ENCODE measurements around the gene CPSF3.

Gene CPSF3

GRCh38 chr2:9443526-9443925 lies 20.1 kb downstream of the CPSF3 start:
- no peak overlapping the region for H3K27ac ChIP-seq (ENCODE audit: low read length)
- H3K9me3 ChIP-seq (ENCODE audit: control insufficient read depth in 2 of 2, low read length in 2 of 2), result no peaks in the 10 kb centered on the region
- H3K36me3 ChIP-seq (ENCODE audit: control insufficient read depth in 2 of 2, insufficient read depth in 2 of 2, low read length in 2 of 2), result peaks cover 22 to 28% of the 10 kb centered on the region in 2 donors

GRCh38 chr2:9445089-9445488 lies 21.6 kb downstream of the CPSF3 start:
- no peak overlapping the region for H3K27ac ChIP-seq (ENCODE audit: low read length)
- no peaks in the 10 kb centered on the region for H3K27me3 ChIP-seq (ENCODE audit: control insufficient read depth in 1 of 2, insufficient read depth in 2 of 2, low read length in 2 of 2)
- H3K9me3 ChIP-seq (ENCODE audit: control insufficient read depth in 2 of 2, low read length in 2 of 2), result no peaks in the 10 kb centered on the region
- H3K36me3 ChIP-seq (ENCODE audit: control insufficient read depth in 2 of 2, insufficient read depth in 2 of 2, low read length in 2 of 2), result peaks cover 24% of the 10 kb centered on the region in 2 donors
- H3K9ac ChIP-seq (ENCODE audit: low read length in 2 of 2), result no peak overlapping the region
- H3K4me1 ChIP-seq (ENCODE audit: control insufficient read depth, insufficient read depth, low read length), result no peaks in the 10 kb centered on the region
- H3K4me3 ChIP-seq (ENCODE audit: low read length in 2 of 2), result no peak overlapping the region

More at GRCh38 chr2:9443526-9443925, 20.1 kb downstream of the CPSF3 start:
- Histone ChIP-seq H3K4me1 (ENCODE audit: control insufficient read depth, insufficient read depth, low read length) (no peaks in the 10 kb centered on the region), H3K4me3 (ENCODE audit: low read length in 2 of 2) (no peak overlapping the region), H3K27me3 (ENCODE audit: control insufficient read depth in 1 of 2, insufficient read depth in 2 of 2, low read length in 2 of 2) (no peaks in the 10 kb centered on the region), H3K9ac (ENCODE audit: low read length in 2 of 2) (no peak overlapping the region)

- H3K4me1 ChIP-seq (ENCODE audit: control insufficient read depth, insufficient read depth, low read length), result no peaks in the 10 kb centered on the region
- H3K9ac ChIP-seq (ENCODE audit: low read length in 2 of 2), result no peak overlapping the region
- no peak overlapping the region for H3K27ac ChIP-seq (ENCODE audit: low read length)
- H3K4me3 ChIP-seq (ENCODE audit: low read length in 2 of 2), result no peak overlapping the region
- peaks cover 9 to 10% of the 10 kb centered on the region in 2 donors for H3K36me3 ChIP-seq (ENCODE audit: control insufficient read depth in 2 of 2, insufficient read depth in 2 of 2, low read length in 2 of 2)
- no peaks in the 10 kb centered on the region for H3K9me3 ChIP-seq (ENCODE audit: control insufficient read depth in 2 of 2, low read length in 2 of 2)
- H3K27me3 ChIP-seq (ENCODE audit: control insufficient read depth in 1 of 2, insufficient read depth in 2 of 2, low read length in 2 of 2), result no peaks in the 10 kb centered on the region
These were observed 27.8 kb downstream of the CPSF3 start for GRCh38 chr2:9451231-9451630.

- no peaks in the 10 kb centered on the region for H3K9me3 ChIP-seq (ENCODE audit: control insufficient read depth in 2 of 2, low read length in 2 of 2)
- H3K4me1 ChIP-seq (ENCODE audit: control insufficient read depth, insufficient read depth, low read length), result no peaks in the 10 kb centered on the region
- H3K9ac ChIP-seq (ENCODE audit: low read length in 2 of 2), result no peak overlapping the region
- H3K27ac ChIP-seq (ENCODE audit: low read length), result no peak overlapping the region
- no peaks in the 10 kb centered on the region for H3K27me3 ChIP-seq (ENCODE audit: control insufficient read depth in 1 of 2, insufficient read depth in 2 of 2, low read length in 2 of 2)
- H3K36me3 ChIP-seq (ENCODE audit: control insufficient read depth in 2 of 2, insufficient read depth in 2 of 2, low read length in 2 of 2), result peaks cover 5 to 14% of the 10 kb centered on the region in 2 donors
- no peak overlapping the region for H3K4me3 ChIP-seq (ENCODE audit: low read length in 2 of 2)
These were observed 37.1 kb downstream of the CPSF3 start for GRCh38 chr2:9460441-9461017.

GRCh38 chr2:9461079-9461478 lies 37.6 kb downstream of the CPSF3 start:
- no peaks in the 10 kb centered on the region for H3K4me1 ChIP-seq (ENCODE audit: control insufficient read depth, insufficient read depth, low read length)
- no peak overlapping the region for H3K27ac ChIP-seq (ENCODE audit: low read length)
- no peak overlapping the region for H3K9ac ChIP-seq (ENCODE audit: low read length in 2 of 2)
- peaks cover 10 to 16% of the 10 kb centered on the region in 2 donors for H3K36me3 ChIP-seq (ENCODE audit: control insufficient read depth in 2 of 2, insufficient read depth in 2 of 2, low read length in 2 of 2)
- no peak overlapping the region for H3K4me3 ChIP-seq (ENCODE audit: low read length in 2 of 2)
- H3K27me3 ChIP-seq (ENCODE audit: control insufficient read depth in 1 of 2, insufficient read depth in 2 of 2, low read length in 2 of 2), result no peaks in the 10 kb centered on the region
- no peaks in the 10 kb centered on the region for H3K9me3 ChIP-seq (ENCODE audit: control insufficient read depth in 2 of 2, low read length in 2 of 2)

- H3K4me3 ChIP-seq (ENCODE audit: low read length in 2 of 2), result no peak overlapping the region
- H3K36me3 ChIP-seq (ENCODE audit: control insufficient read depth in 2 of 2, insufficient read depth in 2 of 2, low read length in 2 of 2), result peaks cover 10 to 16% of the 10 kb centered on the region in 2 donors
- no peaks in the 10 kb centered on the region for H3K27me3 ChIP-seq (ENCODE audit: control insufficient read depth in 1 of 2, insufficient read depth in 2 of 2, low read length in 2 of 2)
- no peaks in the 10 kb centered on the region for H3K9me3 ChIP-seq (ENCODE audit: control insufficient read depth in 2 of 2, low read length in 2 of 2)
- H3K27ac ChIP-seq (ENCODE audit: low read length), result no peak overlapping the region
- no peaks in the 10 kb centered on the region for H3K4me1 ChIP-seq (ENCODE audit: control insufficient read depth, insufficient read depth, low read length)
- H3K9ac ChIP-seq (ENCODE audit: low read length in 2 of 2), result no peak overlapping the region
These were observed 38.9 kb downstream of the CPSF3 start for GRCh38 chr2:9462313-9462712.

GRCh38 chr2:9462886-9463697 lies 39.6 kb downstream of the CPSF3 start:
- Histone ChIP-seq H3K27me3 (ENCODE audit: control insufficient read depth in 1 of 2, insufficient read depth in 2 of 2, low read length in 2 of 2) (no peaks in the 10 kb centered on the region), H3K4me1 (ENCODE audit: control insufficient read depth, insufficient read depth, low read length) (no peaks in the 10 kb centered on the region), H3K9ac (ENCODE audit: low read length in 2 of 2) (no peak overlapping the region), H3K36me3 (ENCODE audit: control insufficient read depth in 2 of 2, insufficient read depth in 2 of 2, low read length in 2 of 2) (peaks cover 14 to 16% of the 10 kb centered on the region in 2 donors), H3K27ac (ENCODE audit: low read length) (no peak overlapping the region), H3K9me3 (ENCODE audit: control insufficient read depth in 2 of 2, low read length in 2 of 2) (no peaks in the 10 kb centered on the region), H3K4me3 (ENCODE audit: low read length in 2 of 2) (no peak overlapping the region)

- Histone ChIP-seq H3K36me3 (ENCODE audit: control insufficient read depth in 2 of 2, insufficient read depth in 2 of 2, low read length in 2 of 2) (peaks cover 15 to 16% of the 10 kb centered on the region in 2 donors), H3K27me3 (ENCODE audit: control insufficient read depth in 1 of 2, insufficient read depth in 2 of 2, low read length in 2 of 2) (no peaks in the 10 kb centered on the region), H3K4me1 (ENCODE audit: control insufficient read depth, insufficient read depth, low read length) (no peaks in the 10 kb centered on the region), H3K9me3 (ENCODE audit: control insufficient read depth in 2 of 2, low read length in 2 of 2) (no peaks in the 10 kb centered on the region), H3K4me3 (ENCODE audit: low read length in 2 of 2) (no peak overlapping the region), H3K9ac (ENCODE audit: low read length in 2 of 2) (no peak overlapping the region), H3K27ac (ENCODE audit: low read length) (no peak overlapping the region)
These were observed 40.2 kb downstream of the CPSF3 start for GRCh38 chr2:9463698-9464034.

GRCh38 chr2:9465170-9465569 lies 41.7 kb downstream of the CPSF3 start:
- Histone ChIP-seq H3K9ac (ENCODE audit: low read length in 2 of 2) (no peak overlapping the region), H3K36me3 (ENCODE audit: control insufficient read depth in 2 of 2, insufficient read depth in 2 of 2, low read length in 2 of 2) (peaks cover 17 to 19% of the 10 kb centered on the region in 2 donors)

GRCh38 chr2:9466147-9466683 lies 42.8 kb downstream of the CPSF3 start:
- no peaks in the 10 kb centered on the region for H3K4me1 ChIP-seq (ENCODE audit: control insufficient read depth, insufficient read depth, low read length)
- no peak overlapping the region for H3K27ac ChIP-seq (ENCODE audit: low read length)
- H3K4me3 ChIP-seq (ENCODE audit: low read length in 2 of 2), result no peak overlapping the region
- H3K9ac ChIP-seq (ENCODE audit: low read length in 2 of 2), result no peak overlapping the region
- no peaks in the 10 kb centered on the region for H3K27me3 ChIP-seq (ENCODE audit: control insufficient read depth in 1 of 2, insufficient read depth in 2 of 2, low read length in 2 of 2)
- H3K36me3 ChIP-seq (ENCODE audit: control insufficient read depth in 2 of 2, insufficient read depth in 2 of 2, low read length in 2 of 2), result peaks cover 14 to 16% of the 10 kb centered on the region in 2 donors
- no peaks in the 10 kb centered on the region for H3K9me3 ChIP-seq (ENCODE audit: control insufficient read depth in 2 of 2, low read length in 2 of 2)

More at GRCh38 chr2:9465170-9465569, 41.7 kb downstream of the CPSF3 start:
- Histone ChIP-seq H3K9me3 (ENCODE audit: control insufficient read depth in 2 of 2, low read length in 2 of 2) (no peaks in the 10 kb centered on the region), H3K27me3 (ENCODE audit: control insufficient read depth in 1 of 2, insufficient read depth in 2 of 2, low read length in 2 of 2) (no peaks in the 10 kb centered on the region), H3K27ac (ENCODE audit: low read length) (no peak overlapping the region), H3K4me3 (ENCODE audit: low read length in 2 of 2) (no peak overlapping the region), H3K4me1 (ENCODE audit: control insufficient read depth, insufficient read depth, low read length) (no peaks in the 10 kb centered on the region)

GRCh38 chr2:9467687-9468086 lies 44.2 kb downstream of the CPSF3 start:
- Histone ChIP-seq H3K27ac (ENCODE audit: low read length) (no peak overlapping the region), H3K9me3 (ENCODE audit: control insufficient read depth in 2 of 2, low read length in 2 of 2) (no peaks in the 10 kb centered on the region), H3K4me3 (ENCODE audit: low read length in 2 of 2) (no peak overlapping the region), H3K27me3 (ENCODE audit: control insufficient read depth in 1 of 2, insufficient read depth in 2 of 2, low read length in 2 of 2) (no peaks in the 10 kb centered on the region), H3K36me3 (ENCODE audit: control insufficient read depth in 2 of 2, insufficient read depth in 2 of 2, low read length in 2 of 2) (peaks cover 14 to 15% of the 10 kb centered on the region in 2 donors), H3K9ac (ENCODE audit: low read length in 2 of 2) (no peak overlapping the region), H3K4me1 (ENCODE audit: control insufficient read depth, insufficient read depth, low read length) (no peaks in the 10 kb centered on the region)
